Measurements from ENCODE around the gene FEZ2.

- TF ChIP-seq CTCF (IDR thresholded peaks at IDR 0.05; ENCODE audit: low read depth, low read length) = peak; percentile 33
- no peak for TF ChIP-seq POLR2A (IDR thresholded peaks at IDR 0.05; ENCODE audit: extremely low read depth, insufficient read length)
Observed at GRCh38 chr2:36530983-36531354, 67.0 kb downstream of the FEZ2 start.

Data from NB4 (cell line).